GM12892 (cell line): ENCODE results near the gene PTTG1IP.

ENCODE experiments used
- POLR2A ChIP-seq: IDR thresholded peaks from 2 replicates; pipeline ENCODE4 v1.6.1; 2011; ENCODE audit warnings: low read depth, low read length, control low read depth
- POLR2AphosphoS5 ChIP-seq: IDR thresholded peaks from 2 replicates; pipeline ENCODE4 v1.6.1; 2011; ENCODE audit warnings: low read depth, low read length, control low read depth
- TAF1 ChIP-seq: IDR thresholded peaks from 2 replicates; pipeline ENCODE4 v1.6.1; 2011; ENCODE audit warnings: low read depth, mild to moderate bottlenecking, control low read depth, low read length, borderline replicate concordance

GRCh38 chr21:44921928-44922327 is 48.4 kb upstream of the PTTG1IP start:
- TF ChIP-seq POLR2A, result no peak
- TF ChIP-seq POLR2AphosphoS5, result no peak
- no peak for TF ChIP-seq TAF1
